Epithelial cell of esophagus (primary cell): ENCODE data around the gene APPBP2.
"Not testable (repeated sequence)": the region's sequence is repeated elsewhere in the genome, so short reads cannot be mapped to it uniquely, and the experiment has no call there.

ENCODE experiments used
- DNase-seq: peaks from one replicate; pipeline ENCODE4 v3.0.0; 2010; ENCODE audit warnings: low read depth
- H3K4me3 ChIP-seq: 2 replicates; pipeline ENCODE4 v1.5.1; 2011; ENCODE audit warnings: mild to moderate bottlenecking, low read length, control low read depth
- TF ChIP-seq, protein P1 (sequence below): IDR thresholded peaks from 2 replicates; pipeline ENCODE4 v1.5.1; 2011; ENCODE audit warnings: low read depth, mild to moderate bottlenecking, low read length, control low read depth, inconsistent platforms; ENCODE audit not compliant: insufficient read depth; ENCODE audit errors: missing control alignments

The APPBP2 gene

DNA sequence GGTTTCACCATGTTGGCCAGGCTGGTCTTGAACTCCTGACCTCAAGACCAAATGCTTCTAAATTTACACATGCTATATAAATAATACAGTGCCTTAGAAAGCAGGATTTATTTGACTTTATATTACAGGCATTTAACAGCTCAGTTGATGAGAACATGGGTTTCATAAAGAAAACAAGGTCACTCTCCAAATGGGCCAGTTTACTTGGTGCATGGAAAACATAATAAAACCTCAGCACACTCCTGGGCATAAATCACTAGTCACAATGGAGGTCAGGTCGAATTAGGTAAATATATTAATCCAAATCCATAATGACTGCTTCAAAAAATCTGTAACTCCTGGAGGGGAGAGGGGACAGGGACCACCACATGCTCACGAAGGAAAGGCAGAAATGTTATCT is 24.5 kb downstream of the APPBP2 start:
- no peak for DNase-seq
- no peak overlapping the region for H3K4me3 ChIP-seq
- TF ChIP-seq, protein P1, sequence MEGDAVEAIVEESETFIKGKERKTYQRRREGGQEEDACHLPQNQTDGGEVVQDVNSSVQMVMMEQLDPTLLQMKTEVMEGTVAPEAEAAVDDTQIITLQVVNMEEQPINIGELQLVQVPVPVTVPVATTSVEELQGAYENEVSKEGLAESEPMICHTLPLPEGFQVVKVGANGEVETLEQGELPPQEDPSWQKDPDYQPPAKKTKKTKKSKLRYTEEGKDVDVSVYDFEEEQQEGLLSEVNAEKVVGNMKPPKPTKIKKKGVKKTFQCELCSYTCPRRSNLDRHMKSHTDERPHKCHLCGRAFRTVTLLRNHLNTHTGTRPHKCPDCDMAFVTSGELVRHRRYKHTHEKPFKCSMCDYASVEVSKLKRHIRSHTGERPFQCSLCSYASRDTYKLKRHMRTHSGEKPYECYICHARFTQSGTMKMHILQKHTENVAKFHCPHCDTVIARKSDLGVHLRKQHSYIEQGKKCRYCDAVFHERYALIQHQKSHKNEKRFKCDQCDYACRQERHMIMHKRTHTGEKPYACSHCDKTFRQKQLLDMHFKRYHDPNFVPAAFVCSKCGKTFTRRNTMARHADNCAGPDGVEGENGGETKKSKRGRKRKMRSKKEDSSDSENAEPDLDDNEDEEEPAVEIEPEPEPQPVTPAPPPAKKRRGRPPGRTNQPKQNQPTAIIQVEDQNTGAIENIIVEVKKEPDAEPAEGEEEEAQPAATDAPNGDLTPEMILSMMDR = no peak

DNA sequence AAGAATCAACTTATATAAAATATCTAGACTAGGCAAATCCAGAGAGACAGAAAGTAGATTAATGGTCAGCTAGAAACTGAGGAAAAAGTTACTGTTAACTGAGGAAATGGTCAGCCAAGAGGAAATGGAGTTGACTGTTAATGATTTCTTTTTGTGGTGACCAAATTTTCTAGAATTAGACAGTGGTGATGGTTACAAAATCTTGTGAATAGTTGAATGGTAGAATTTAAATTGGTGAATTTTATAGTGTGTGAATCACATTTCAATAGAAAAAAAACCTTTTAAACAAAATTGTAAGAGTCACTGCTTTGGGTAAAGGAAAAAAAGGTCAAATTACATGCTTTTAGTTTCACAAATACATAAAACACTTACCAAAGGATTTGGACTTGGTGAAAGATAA is 30.0 kb downstream of the APPBP2 start:
- TF ChIP-seq, protein P1 = no peak
- H3K4me3 ChIP-seq = no peak overlapping the region
- DNase-seq = no peak

DNA sequence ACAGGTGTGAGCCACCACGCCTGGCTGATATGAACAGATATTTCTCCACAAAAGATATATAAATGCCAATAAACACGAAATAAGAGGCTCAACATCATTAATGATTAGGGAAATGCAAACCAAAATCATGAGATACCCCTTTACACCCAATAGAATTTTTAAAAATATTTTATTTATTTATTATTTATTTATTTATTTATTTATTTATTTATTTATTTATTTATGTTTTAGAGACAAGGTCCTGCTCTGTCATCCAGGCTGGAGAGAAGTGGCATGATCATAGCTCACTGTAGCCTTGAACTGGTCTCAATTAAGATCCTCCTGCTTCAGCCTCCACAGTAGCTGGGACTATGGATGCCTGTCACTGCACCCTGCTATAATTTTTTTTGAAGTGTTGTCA is 30.8 kb downstream of the APPBP2 start:
- no peak overlapping the region for H3K4me3 ChIP-seq
- DNase-seq = no peak
- TF ChIP-seq, protein P1 = no peak

DNA sequence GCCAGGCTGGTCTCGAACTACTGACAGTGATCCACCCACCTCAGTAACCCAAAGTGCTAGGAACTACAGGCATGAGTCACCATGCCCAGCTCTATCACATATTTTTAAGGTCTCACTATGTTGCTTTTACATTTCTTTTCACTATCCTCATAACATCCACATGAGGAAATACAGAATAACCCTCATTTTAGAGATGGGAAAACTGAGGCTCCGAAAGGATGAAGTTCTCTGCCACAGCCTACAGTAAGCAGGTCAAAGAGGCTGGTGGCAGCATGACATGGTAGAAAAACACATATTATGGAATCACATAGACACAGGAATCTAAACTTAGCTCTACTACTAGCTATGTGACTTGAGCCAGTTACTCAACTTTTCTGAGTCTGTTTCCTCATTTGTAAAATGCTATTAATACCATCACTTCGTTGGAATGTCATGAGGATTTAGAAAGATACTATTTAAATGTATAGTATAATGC is 32.2 kb downstream of the APPBP2 start:
- TF ChIP-seq, protein P1 = no peak
- no peak overlapping the region for H3K4me3 ChIP-seq
- DNase-seq = no peak

DNA sequence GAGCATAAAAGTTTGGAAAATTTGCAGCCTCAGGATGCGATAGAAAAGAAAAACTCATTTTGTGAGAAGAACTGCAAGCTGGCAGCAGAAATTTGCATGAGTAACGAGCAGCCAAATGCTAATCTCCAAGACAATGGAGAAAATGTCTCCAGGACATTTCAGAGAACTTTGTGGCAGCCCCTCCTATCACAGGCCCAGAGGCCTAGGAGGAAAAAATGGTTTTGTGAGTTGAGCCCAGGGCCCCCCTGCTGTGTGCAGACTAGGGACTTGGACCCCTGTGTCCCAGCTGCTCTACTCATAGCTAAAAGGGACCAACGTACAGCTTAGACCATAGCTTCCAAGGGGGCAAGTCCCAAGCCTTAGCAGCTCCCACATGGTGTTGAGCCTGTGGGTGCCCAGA is 34.3 kb downstream of the APPBP2 start:
- no peak overlapping the region for H3K4me3 ChIP-seq
- TF ChIP-seq, protein P1 = no peak
- no peak for DNase-seq

DNA sequence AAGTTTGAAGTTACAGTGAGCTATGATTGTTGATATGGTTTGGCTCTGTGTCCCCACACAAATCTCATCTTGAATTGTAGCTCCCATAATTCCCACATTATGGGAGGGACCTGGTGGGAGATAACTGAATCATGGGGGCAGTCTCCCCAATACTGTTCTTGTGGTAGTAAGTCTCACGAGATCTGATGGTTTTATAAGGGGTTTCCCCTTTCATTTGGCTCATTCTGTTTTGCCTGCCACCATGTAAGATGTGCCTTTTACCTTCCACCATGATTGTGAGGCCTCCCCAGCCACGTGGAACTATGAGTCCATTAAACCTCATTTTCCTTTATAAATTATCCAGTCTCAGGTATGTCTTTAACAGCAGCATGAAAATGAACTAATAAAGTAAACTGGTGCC is 35.4 kb downstream of the APPBP2 start:
- not testable (repeated sequence) for DNase-seq

DNA sequence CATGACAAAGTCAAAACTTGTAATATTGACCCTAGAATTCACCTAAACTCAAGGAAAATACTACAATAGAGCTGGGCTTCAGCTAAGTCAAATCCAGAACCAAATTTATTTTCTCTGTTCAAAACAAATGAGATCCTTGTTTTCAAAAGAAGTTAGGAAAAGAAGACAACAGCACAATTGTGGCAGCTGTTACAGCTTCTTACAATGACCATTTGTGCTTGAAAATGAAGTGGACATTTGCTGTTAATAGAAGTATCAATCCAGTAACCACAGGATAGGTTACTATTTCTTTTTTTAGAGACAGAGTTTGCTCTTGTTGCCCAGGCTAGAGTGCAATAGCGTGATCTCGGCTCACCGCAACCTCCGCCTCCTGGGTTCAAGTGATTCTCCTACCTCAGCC is 44.4 kb downstream of the APPBP2 start:
- no peak overlapping the region for H3K4me3 ChIP-seq
- TF ChIP-seq, protein P1 = no peak
- no peak for DNase-seq

More for the DNA sequence above, 35.4 kb downstream of the APPBP2 start:
- H3K4me3 ChIP-seq = not testable (repeated sequence)
